Astrocyte (in vitro differentiated cells and primary cell): ENCODE results near the gene HRAS. TPM values are rescaled to one million over a fixed set of nuclear protein-coding genes. Genes with fewer than 3 reads are reported as not detected.

Experiments used
- DNase-seq: peaks from one replicate; pipeline ENCODE4 v3.0.0-alpha.2; 2010; ENCODE audit warnings: low read depth
- FAIRE-seq: peaks from 2 replicates; lab custom pipeline; 2011; peaks lifted over from hg19 to GRCh38; lab: Jason Lieb, UNC
- H2AFZ ChIP-seq: 2 replicates; pipeline ENCODE4 v1.6.0; 2012; ENCODE audit warnings: low read depth, low read length, inconsistent platforms
- H3K27ac ChIP-seq: 2 replicates; pipeline ENCODE4 v1.5.1; 2011; ENCODE audit warnings: low read depth, low read length, inconsistent platforms
- H3K27me3 ChIP-seq: 2 replicates; pipeline ENCODE4 v1.6.0; 2011; ENCODE audit warnings: low read length, inconsistent platforms; ENCODE audit not compliant: insufficient read depth
- H3K36me3 ChIP-seq: 2 replicates; pipeline ENCODE4 v1.5.1; 2011; ENCODE audit warnings: low read length, inconsistent platforms; ENCODE audit not compliant: insufficient read depth
- H3K4me1 ChIP-seq: 2 replicates; pipeline ENCODE4 v1.5.1; 2011; ENCODE audit warnings: low read length, inconsistent platforms; ENCODE audit not compliant: insufficient read depth
- H3K4me2 ChIP-seq: 2 replicates; pipeline ENCODE4 v1.6.0; 2012; ENCODE audit warnings: low read length, inconsistent platforms
- H3K4me3 ChIP-seq: 2 replicates; pipeline ENCODE4 v1.5.1; 2011; ENCODE audit warnings: low read depth, mild to moderate bottlenecking, low read length, inconsistent platforms; ENCODE audit not compliant: insufficient read depth
- H3K79me2 ChIP-seq: 2 replicates; pipeline ENCODE4 v1.6.0; 2012; ENCODE audit warnings: mild to moderate bottlenecking, low read length, inconsistent platforms; ENCODE audit not compliant: insufficient read depth
- H3K9ac ChIP-seq: 2 replicates; pipeline ENCODE4 v1.6.0; 2012; ENCODE audit warnings: mild to moderate bottlenecking, low read length, inconsistent platforms
- H3K9me3 ChIP-seq: 2 replicates; pipeline ENCODE4 v1.5.1; 2012; ENCODE audit warnings: low read depth, mild to moderate bottlenecking, low read length, inconsistent platforms; ENCODE audit not compliant: insufficient read depth
- H4K20me1 ChIP-seq: 2 replicates; pipeline ENCODE4 v1.6.0; 2012; ENCODE audit warnings: low read length, inconsistent platforms; ENCODE audit not compliant: insufficient read depth
- H3K27ac Mint-ChIP-seq: one replicate; pipeline ENCODE4 v1.8.0; 2021; ENCODE audit warnings: mild to moderate bottlenecking, mixed read lengths; ENCODE audit not compliant: unreplicated experiment
- H3K27me3 Mint-ChIP-seq: one replicate; pipeline ENCODE4 v1.8.0; 2021; ENCODE audit warnings: low read depth, mixed read lengths; ENCODE audit not compliant: unreplicated experiment
- H3K36me3 Mint-ChIP-seq: one replicate; pipeline ENCODE4 v1.8.0; 2021; ENCODE audit warnings: low read depth, mixed read lengths; ENCODE audit not compliant: unreplicated experiment
- H3K4me1 Mint-ChIP-seq: one replicate; pipeline ENCODE4 v1.8.0; 2021; ENCODE audit warnings: low read depth, mixed read lengths; ENCODE audit not compliant: unreplicated experiment
- H3K4me3 Mint-ChIP-seq: one replicate; pipeline ENCODE4 v1.8.0; 2021; ENCODE audit warnings: mild to moderate bottlenecking, moderate library complexity, mixed read lengths; ENCODE audit not compliant: unreplicated experiment
- H3K9me3 Mint-ChIP-seq: one replicate; pipeline ENCODE4 v1.8.0; 2021; ENCODE audit warnings: mild to moderate bottlenecking, mixed read lengths; ENCODE audit not compliant: unreplicated experiment
- CTCF ChIP-seq: IDR thresholded peaks from 2 replicates; pipeline ENCODE4 v1.5.1; 2011; ENCODE audit warnings: low read depth, mild to moderate bottlenecking, inconsistent platforms, low read length, moderate library complexity; ENCODE audit not compliant: insufficient read depth
- EZH2 ChIP-seq: IDR thresholded peaks from 2 replicates; pipeline ENCODE4 v1.6.1; 2012; ENCODE audit warnings: mild to moderate bottlenecking, low read length, inconsistent platforms; ENCODE audit not compliant: insufficient read depth
- total RNA-seq: library from RNA; stranded (reverse); gene quantifications from 2 replicates; pipeline ENCODE4 v1.2.1, GENCODE V29; 2021

The HRAS gene
- total RNA-seq, 1 donor from 2014 or later = 84.2 TPM

- Mint-ChIP-seq H3K4me3 (no peak overlapping the region), H3K4me1 (peaks cover 3% of the 10 kb centered on the region), H3K27ac (no peak overlapping the region), H3K9me3 (no peaks in the 10 kb centered on the region), H3K36me3 (peaks cover 6% of the 10 kb centered on the region), H3K27me3 (no peaks in the 10 kb centered on the region)
- Histone ChIP-seq H3K4me2 (no peak overlapping the region), H3K79me2 (peaks cover 5% of the 10 kb centered on the region), H3K4me3 (no peak overlapping the region), H3K27ac (no peak overlapping the region), H3K27me3 (no peaks in the 10 kb centered on the region), H3K4me1 (no peaks in the 10 kb centered on the region), H4K20me1 (peaks cover 12% of the 10 kb centered on the region), H3K9me3 (no peaks in the 10 kb centered on the region), H2AFZ (no peak overlapping the region), H3K9ac (no peak overlapping the region), H3K36me3 (no peaks in the 10 kb centered on the region)
- FAIRE-seq (no peak), DNase-seq (no peak)
- TF ChIP-seq EZH2 (no peak), CTCF (no peak)
Measured at GRCh38 chr11:490930-491260, 44.5 kb downstream of the HRAS start.

- no peaks in the 10 kb centered on the region for H3K4me1 Mint-ChIP-seq
- no peaks in the 10 kb centered on the region for H3K4me1 ChIP-seq
- H3K4me3 ChIP-seq = no peak overlapping the region
- no peak overlapping the region for H3K27ac Mint-ChIP-seq
- H3K4me2 ChIP-seq = no peak overlapping the region
- H3K36me3 ChIP-seq = no peaks in the 10 kb centered on the region
- no peak for DNase-seq
- TF ChIP-seq EZH2 = no peak
- TF ChIP-seq CTCF = no peak
- H3K4me3 Mint-ChIP-seq = no peak overlapping the region
- H3K27me3 ChIP-seq = no peaks in the 10 kb centered on the region
- no peaks in the 10 kb centered on the region for H3K9me3 ChIP-seq
- H3K27ac ChIP-seq = no peak overlapping the region
- no peaks in the 10 kb centered on the region for H3K27me3 Mint-ChIP-seq
- peaks cover 7% of the 10 kb centered on the region for H4K20me1 ChIP-seq
- no peak for FAIRE-seq
- no peaks in the 10 kb centered on the region for H3K9me3 Mint-ChIP-seq
- H3K79me2 ChIP-seq = peaks cover 6% of the 10 kb centered on the region
- H2AFZ ChIP-seq = no peak overlapping the region
- no peak overlapping the region for H3K9ac ChIP-seq
- H3K36me3 Mint-ChIP-seq = peaks cover 2% of the 10 kb centered on the region
Measured at GRCh38 chr11:490186-490929, 45.0 kb downstream of the HRAS start.

GRCh38 chr11:489610-490185 is 45.7 kb downstream of the HRAS start:
- H3K4me2 ChIP-seq = no peak overlapping the region
- H3K4me1 ChIP-seq = no peaks in the 10 kb centered on the region
- Mint-ChIP-seq H3K4me1 (no peaks in the 10 kb centered on the region), H3K27ac (no peak overlapping the region), H3K4me3 (no peak overlapping the region), H3K36me3 (no peaks in the 10 kb centered on the region), H3K9me3 (no peaks in the 10 kb centered on the region), H3K27me3 (no peaks in the 10 kb centered on the region)
- H3K9me3 ChIP-seq = no peaks in the 10 kb centered on the region
- no peak overlapping the region for H3K27ac ChIP-seq
- H3K36me3 ChIP-seq = no peaks in the 10 kb centered on the region
- no peak for TF ChIP-seq CTCF
- no peak for TF ChIP-seq EZH2
- no peak overlapping the region for H3K4me3 ChIP-seq
- DNase-seq = no peak
- H3K27me3 ChIP-seq = no peaks in the 10 kb centered on the region
- FAIRE-seq = no peak
- H4K20me1 ChIP-seq = peaks cover 4% of the 10 kb centered on the region
- no peak overlapping the region for H3K9ac ChIP-seq
- H2AFZ ChIP-seq = no peak overlapping the region
- peaks cover 11% of the 10 kb centered on the region for H3K79me2 ChIP-seq
